Measurements from ENCODE around the gene TLE5. TPM values are rescaled to one million over a fixed set of nuclear protein-coding genes. Genes with fewer than 3 reads are reported as not detected.
A peak's percentile ranks its signal among the peaks of the same experiment; 100 is the strongest.

Gene TLE5
- total RNA-seq, 6 experiments from 2014 or later = 119 to 198 (median 152) TPM

GRCh38 chr19:3007975-3008374, 54.3 kb downstream of the TLE5 start:
- Histone ChIP-seq H3K4me3 (no peak overlapping the region), H3K36me3 (no peaks in the 10 kb centered on the region), H3K27ac (no peak overlapping the region), H3K4me1 (no peaks in the 10 kb centered on the region), H3K27me3 (no peaks in the 10 kb centered on the region), H3K9me3 (no peaks in the 10 kb centered on the region)
- TF ChIP-seq CTCF (IDR thresholded peaks at IDR 0.05) (no peak), POLR2A (IDR thresholded peaks at IDR 0.05) (no peak)
- intact Hi-C loops (cut with DNase I) = no loop called here
- no peak for ATAC-seq
- no peak for DNase-seq
- WGBS (ENCODE audit: insufficient coverage, low coverage, low lambda C conversion rate, missing lambda C conversion rate) = 74% methylated on average over 4 of the region's 9 CpGs

GRCh38 chr19:3006075-3006767, 56.1 kb downstream of the TLE5 start:
- intact Hi-C loops (cut with DNase I) = no loop called here
- Histone ChIP-seq H3K27me3 (no peaks in the 10 kb centered on the region), H3K4me1 (no peaks in the 10 kb centered on the region), H3K36me3 (no peaks in the 10 kb centered on the region), H3K9me3 (no peaks in the 10 kb centered on the region), H3K27ac (no peak overlapping the region), H3K4me3 (no peak overlapping the region)
- no peak for DNase-seq
- peak in 2 of 4 donors; percentile 11 to 32 for ATAC-seq
- 86% methylated on average over 10 of the region's 37 CpGs for WGBS (ENCODE audit: insufficient coverage, low coverage, low lambda C conversion rate, missing lambda C conversion rate)
- TF ChIP-seq POLR2A (IDR thresholded peaks at IDR 0.05) = no peak
- no peak for TF ChIP-seq CTCF (IDR thresholded peaks at IDR 0.05)

- Histone ChIP-seq H3K9me3 (no peaks in the 10 kb centered on the region), H3K27ac (no peak overlapping the region), H3K36me3 (no peaks in the 10 kb centered on the region), H3K27me3 (no peaks in the 10 kb centered on the region), H3K4me3 (no peak overlapping the region), H3K4me1 (no peaks in the 10 kb centered on the region)
- intact Hi-C loops (cut with DNase I) = no loop called here
- no peak for TF ChIP-seq CTCF (IDR thresholded peaks at IDR 0.05)
- TF ChIP-seq POLR2A (IDR thresholded peaks at IDR 0.05) = no peak
- WGBS (ENCODE audit: insufficient coverage, low coverage, low lambda C conversion rate, missing lambda C conversion rate) = no CpG with 5 or more reads among the region's 18 CpGs
- DNase-seq = no peak
- no peak for ATAC-seq
Measured at GRCh38 chr19:3005345-3005744, 57.0 kb downstream of the TLE5 start.

- TF ChIP-seq POLR2A (IDR thresholded peaks at IDR 0.05) (no peak), CTCF (IDR thresholded peaks at IDR 0.05) (no peak)
- Histone ChIP-seq H3K36me3 (no peaks in the 10 kb centered on the region), H3K27ac (no peak overlapping the region), H3K9me3 (no peaks in the 10 kb centered on the region), H3K4me1 (no peaks in the 10 kb centered on the region), H3K4me3 (no peak overlapping the region), H3K27me3 (no peaks in the 10 kb centered on the region)
- DNase-seq (no peak), ATAC-seq (no peak)
- 100% methylated on average over 3 of the region's 4 CpGs for WGBS (ENCODE audit: insufficient coverage, low coverage, low lambda C conversion rate, missing lambda C conversion rate)
- intact Hi-C loops (cut with DNase I) = no loop called here
Measured at GRCh38 chr19:3004522-3004921, 57.8 kb downstream of the TLE5 start.
